Fibroblast of lung (primary cell): ENCODE measurements around the gene CDC16.

ENCODE experiments used
- CTCF ChIP-seq, 2 donors: IDR thresholded peaks in 1 of 2; conservative IDR thresholded peaks in 1 of 2; 1 replicate in 1 of 2; 2 replicates in 1 of 2; pipeline ENCODE4 v1.5.1; 2011 to 2012; ENCODE audit warnings: low read length in 2 of 2, control low read depth in 1 of 2, inconsistent platforms in 1 of 2, low read depth in 1 of 2, mild to moderate bottlenecking in 1 of 2
- EZH2 ChIP-seq: IDR thresholded peaks from 2 replicates; pipeline ENCODE4 v1.5.1; 2012; ENCODE audit warnings: low read length, control low read depth, mild to moderate bottlenecking; ENCODE audit errors: missing control alignments

GRCh38 chr13:114222461-114222968, 12.2 kb upstream of the CDC16 start:
- TF ChIP-seq CTCF (conservative IDR thresholded peaks at IDR 0.05 in 1 of 2, IDR thresholded peaks at IDR 0.05 in 1 of 2; ENCODE audit: low read depth in 1 of 2, low read length in 2 of 2), result no peak
- TF ChIP-seq EZH2, result no peak
